Activated CD4-positive, alpha-beta T cell treated with anti-CD3 and anti-CD28 coated beads for 48 hours (primary cell): ENCODE measurements around the gene SRRM1.

Experiments used
- DNase-seq: peaks from one replicate; pipeline ENCODE4 v3.0.0-alpha.2; 2020

SRRM1 gene

GRCh38 chr1:24642481-24643362, at the start of gene SRRM1:
SRRM1 (plus strand) TSS chr1:24643302; CDS start chr1:24643327, 25 bp downstream.
- DNase-seq = peak; percentile 99

- DNase-seq = no peak
These were observed 48.8 kb upstream of the SRRM1 start for GRCh38 chr1:24594328-24594598.

GRCh38 chr1:24596401-24596880, 46.7 kb upstream of the SRRM1 start:
- DNase-seq = no peak

GRCh38 chr1:24599265-24599664, 43.8 kb upstream of the SRRM1 start:
- DNase-seq = no peak

GRCh38 chr1:24600551-24600950, 42.6 kb upstream of the SRRM1 start:
- DNase-seq = no peak

GRCh38 chr1:24605534-24606295, 37.4 kb upstream of the SRRM1 start:
- no peak for DNase-seq

- no peak for DNase-seq
These were observed 36.9 kb upstream of the SRRM1 start for GRCh38 chr1:24606296-24606605.

GRCh38 chr1:24606621-24607020, 36.5 kb upstream of the SRRM1 start:
- DNase-seq = no peak

GRCh38 chr1:24609949-24610517, 33.1 kb upstream of the SRRM1 start:
- no peak for DNase-seq

GRCh38 chr1:24619376-24619775, 23.7 kb upstream of the SRRM1 start:
- no peak for DNase-seq

GRCh38 chr1:24620678-24621077, 22.4 kb upstream of the SRRM1 start:
- no peak for DNase-seq

GRCh38 chr1:24621121-24621520, 22.0 kb upstream of the SRRM1 start:
- DNase-seq = no peak

GRCh38 chr1:24622218-24622617, 20.9 kb upstream of the SRRM1 start:
- no peak for DNase-seq

- DNase-seq = no peak
These were observed 10.3 kb upstream of the SRRM1 start for GRCh38 chr1:24632832-24633175.

GRCh38 chr1:24635195-24635843, 7.8 kb upstream of the SRRM1 start:
- DNase-seq = no peak

GRCh38 chr1:24636661-24637357, 6.3 kb upstream of the SRRM1 start:
- no peak for DNase-seq

GRCh38 chr1:24639094-24639493, 4.0 kb upstream of the SRRM1 start:
- DNase-seq = no peak

GRCh38 chr1:24639881-24640280, 3.2 kb upstream of the SRRM1 start:
- no peak for DNase-seq

GRCh38 chr1:24640288-24640687, 2.8 kb upstream of the SRRM1 start:
- no peak for DNase-seq

- DNase-seq = peak; percentile 53
These were observed 1.4 kb upstream of the SRRM1 start for GRCh38 chr1:24641646-24642151.

- peak; percentile 66 for DNase-seq
These were observed 429 bp downstream of the SRRM1 start for GRCh38 chr1:24643363-24644099.

- no peak for DNase-seq
These were observed 940 bp downstream of the SRRM1 start for GRCh38 chr1:24644100-24644384.
